HepG2 (cell line): ENCODE measurements around the gene TPX2. TPM values are rescaled to one million over a fixed set of nuclear protein-coding genes. Genes with fewer than 3 reads are reported as not detected.

Experiments
- CEBPZ ChIP-seq: IDR thresholded peaks from 2 replicates; pipeline ENCODE4 v1.6.1; 2012; ENCODE audit warnings: low read length, improper control_type of control experiment
- CREBL2 ChIP-seq: sonication (generic); formaldehyde crosslinking; IDR thresholded peaks from 2 replicates; pipeline ENCODE4 v1.8.1; 2023; ENCODE audit warnings: missing genetic modification reagents, mild to moderate bottlenecking, borderline replicate concordance
- FUBP1 ChIP-seq: sonication (generic); formaldehyde crosslinking; IDR thresholded peaks from 2 replicates; pipeline ENCODE4 v1.5.1; 2020; ENCODE audit warnings: missing genetic modification reagents, mild to moderate bottlenecking, borderline replicate concordance
- HIVEP1 ChIP-seq: sonication (generic); formaldehyde crosslinking; IDR thresholded peaks from 2 replicates; pipeline ENCODE4 v1.4.0; 2020; ENCODE audit warnings: mild to moderate bottlenecking, missing genetic modification reagents
- MTA1 ChIP-seq: sonication (generic); formaldehyde crosslinking; IDR thresholded peaks from 2 replicates; pipeline ENCODE4 v1.4.0; 2020; ENCODE audit warnings: missing genetic modification reagents, mild to moderate bottlenecking, borderline replicate concordance
- NCOA5 ChIP-seq: sonication (generic); formaldehyde crosslinking; IDR thresholded peaks from 2 replicates; pipeline ENCODE4 v1.4.0; 2020; ENCODE audit warnings: missing genetic modification reagents
- NFRKB ChIP-seq: fragments of 450-650 bp; IDR thresholded peaks from 2 replicates; pipeline ENCODE4 v1.6.1; 2017
- NR2C2 ChIP-seq: sonication (generic); formaldehyde crosslinking; IDR thresholded peaks from 2 replicates; pipeline ENCODE4 v1.4.0; 2020; ENCODE audit warnings: missing genetic modification reagents, mild to moderate bottlenecking, moderate library complexity, borderline replicate concordance
- PBX3 ChIP-seq: sonication (generic); formaldehyde crosslinking; IDR thresholded peaks from 2 replicates; pipeline ENCODE4 v1.8.1; 2023; ENCODE audit warnings: missing genetic modification reagents, inconsistent platforms, borderline replicate concordance
- RCOR2 ChIP-seq: IDR thresholded peaks from 2 replicates; pipeline ENCODE4 v1.6.1; 2016; ENCODE audit warnings: missing biosample characterization, missing genetic modification reagents
- SCMH1 ChIP-seq: sonication (generic); formaldehyde crosslinking; IDR thresholded peaks from 2 replicates; pipeline ENCODE4 v1.9.0; 2021; ENCODE audit warnings: missing genetic modification reagents, mild to moderate bottlenecking, borderline replicate concordance
- TBX3 ChIP-seq: fragments of 450-650 bp; IDR thresholded peaks from 2 replicates; pipeline ENCODE4 v1.6.1; 2017; ENCODE audit warnings: antibody characterized with exemption, mild to moderate bottlenecking, inconsistent platforms, borderline replicate concordance
- YEATS4 ChIP-seq: sonication (generic); formaldehyde crosslinking; IDR thresholded peaks from 2 replicates; pipeline ENCODE4 v1.4.0; 2020; ENCODE audit warnings: missing genetic modification reagents, borderline replicate concordance
- ZC3H4 ChIP-seq: sonication (generic); formaldehyde crosslinking; IDR thresholded peaks from 2 replicates; pipeline ENCODE4 v1.4.0; 2020; ENCODE audit warnings: missing genetic modification reagents, borderline replicate concordance
- ZNF225 ChIP-seq: sonication (generic); formaldehyde crosslinking; IDR thresholded peaks from 2 replicates; pipeline ENCODE4 v1.4.0; 2020; ENCODE audit warnings: mild to moderate bottlenecking, missing genetic modification reagents
- ZNF274 ChIP-seq: sonication (generic); formaldehyde crosslinking; IDR thresholded peaks from 2 replicates; pipeline ENCODE4 v1.5.1; 2020; ENCODE audit warnings: mild to moderate bottlenecking, missing genetic modification reagents
- ZNF33B ChIP-seq: sonication (generic); formaldehyde crosslinking; IDR thresholded peaks from 2 replicates; pipeline ENCODE4 v1.5.1; 2020; ENCODE audit warnings: mild to moderate bottlenecking, missing genetic modification reagents
- ZNF512 ChIP-seq: sonication (generic); formaldehyde crosslinking; IDR thresholded peaks from 2 replicates; pipeline ENCODE4 v1.4.0; 2020; ENCODE audit warnings: mild to moderate bottlenecking, missing genetic modification reagents
- ZNF550 ChIP-seq: sonication (generic); formaldehyde crosslinking; IDR thresholded peaks from 2 replicates; pipeline ENCODE4 v1.4.0; 2020; ENCODE audit warnings: mild to moderate bottlenecking, missing genetic modification reagents, borderline replicate concordance
- ZNF841 ChIP-seq: sonication (generic); formaldehyde crosslinking; IDR thresholded peaks from 2 replicates; pipeline ENCODE4 v1.8.1; 2023; ENCODE audit warnings: missing genetic modification reagents, borderline replicate concordance
- ZSCAN30 ChIP-seq: sonication (generic); formaldehyde crosslinking; IDR thresholded peaks from 2 replicates; pipeline ENCODE4 v1.5.0; 2020; ENCODE audit warnings: mild to moderate bottlenecking, missing genetic modification reagents
- polyA plus RNA-seq, 8 experiments: library from polyadenylated mRNA; depleted of rRNA in 3 of 8; stranded (reverse) in 7 of 8; unstranded in 1 of 8; fragments of >200 nt; fragmentation: Illumina TruSeq in 4 of 8; extraction: Trizol in 4 of 8; gene quantifications; 2 replicates each; pipeline versions ENCODE4 v1.2.1 to v1.2.3, GENCODE V29; 2011 to 2016; ENCODE audit warnings: low read depth in 4 of 8, missing spikeins in 1 of 8, mixed read lengths in 1 of 8; ENCODE audit not compliant: insufficient read depth in 1 of 8
- total RNA-seq, 5 experiments: library from RNA; depleted of rRNA; stranded (reverse); fragments of >200 nt; fragmentation: Illumina TruSeq; extraction: Trizol; gene quantifications; 2 replicates each; pipeline ENCODE4 v1.2.3, GENCODE V29; 2016; ENCODE audit warnings: low read depth in 1 of 5

TPX2 gene
- total and polyA plus RNA-seq, 2 of the 13 experiments (the other 11 are each of a cell fraction or from before 2014, with no cell fraction given) = 34.3 to 124 TPM

- no peak for TF ChIP-seq SCMH1 (CRISPR knock-in tag)
- no peak; the same call in none of the 2 replicates for TF ChIP-seq CREBL2 (CRISPR knock-in tag)
- no peak for TF ChIP-seq PBX3 (CRISPR knock-in tag)
- TF ChIP-seq ZNF274 (CRISPR knock-in tag) = no peak
- no peak for TF ChIP-seq ZSCAN30 (CRISPR knock-in tag)
- TF ChIP-seq ZNF225 (CRISPR knock-in tag) = no peak
- peak; percentile 98 for TF ChIP-seq RCOR2 (CRISPR knock-in tag)
- peak; percentile 82 for TF ChIP-seq MTA1
- peak; percentile 87 for TF ChIP-seq TBX3
- peak; percentile 85; the same call in 1 of the 2 replicates for TF ChIP-seq HIVEP1 (CRISPR knock-in tag)
- no peak for TF ChIP-seq CEBPZ
- no peak; the same call in 1 of the 2 replicates for TF ChIP-seq ZNF550 (CRISPR knock-in tag)
- peak; percentile 85 for TF ChIP-seq YEATS4 (CRISPR knock-in tag)
- peak; percentile 62 for TF ChIP-seq ZNF33B (CRISPR knock-in tag)
- 0 out of 2 replicates have a peak, but pooled peaks have one; percentile 42 for TF ChIP-seq NCOA5 (CRISPR knock-in tag)
- TF ChIP-seq ZNF841 (CRISPR knock-in tag) = no peak
- peak; percentile 84 for TF ChIP-seq NR2C2 (CRISPR knock-in tag)
- no peak for TF ChIP-seq NFRKB
- TF ChIP-seq ZC3H4 (CRISPR knock-in tag) = peak; percentile 93; the same call in 1 of the 2 replicates
- TF ChIP-seq ZNF512 (CRISPR knock-in tag) = no peak
- peak; percentile 65; the same call in 1 of the 2 replicates for TF ChIP-seq FUBP1 (CRISPR knock-in tag)
These were observed 19.2 kb upstream of the TPX2 start (continued) for GRCh38 chr20:31719644-31720485.
